GM23248 (cell line): Measurements from ENCODE around the gene URM1. TPM values are rescaled to one million over a fixed set of nuclear protein-coding genes. Genes with fewer than 3 reads are reported as not detected.

Experiments used
- DNase-seq: peaks from one replicate; pipeline ENCODE4 v3.0.0-alpha.2; 2015
- H2AFZ ChIP-seq: fragments of 200-600 bp; sonication (generic); 2 replicates; pipeline ENCODE4 v1.6.1; 2016; ENCODE audit warnings: antibody characterized with exemption
- H3F3A ChIP-seq: fragments of 200-600 bp; sonication (generic); 2 replicates; pipeline ENCODE4 v1.6.1; 2016; ENCODE audit warnings: mild to moderate bottlenecking, antibody characterized with exemption, mixed run types; ENCODE audit not compliant: insufficient read depth
- H3K27ac ChIP-seq: fragments of 200-600 bp; sonication (generic); 2 replicates; pipeline ENCODE4 v1.5.1; 2016; ENCODE audit warnings: mild to moderate bottlenecking
- H3K27me3 ChIP-seq: fragments of 200-600 bp; sonication (generic); replicated peaks from 2 replicates; pipeline ENCODE4 v1.6.1; 2016; ENCODE audit warnings: mild to moderate bottlenecking; ENCODE audit not compliant: insufficient read depth
- H3K36me3 ChIP-seq: fragments of 200-600 bp; sonication (generic); 2 replicates; pipeline ENCODE4 v1.6.1; 2016; ENCODE audit warnings: low read depth, mild to moderate bottlenecking
- H3K4me1 ChIP-seq: fragments of 200-600 bp; sonication (generic); 2 replicates; pipeline ENCODE4 v1.6.1; 2016; ENCODE audit warnings: mild to moderate bottlenecking; ENCODE audit not compliant: insufficient read depth
- H3K4me2 ChIP-seq: fragments of 200-600 bp; sonication (generic); one replicate; pipeline ENCODE4 v1.6.1; 2016; ENCODE audit warnings: mild to moderate bottlenecking; ENCODE audit not compliant: unreplicated experiment
- H3K4me3 ChIP-seq: fragments of 200-600 bp; sonication (generic); 2 replicates; pipeline ENCODE4 v1.5.1; 2016; ENCODE audit warnings: mild to moderate bottlenecking
- H3K79me2 ChIP-seq: fragments of 200-600 bp; sonication (generic); 2 replicates; pipeline ENCODE4 v1.6.1; 2016; ENCODE audit warnings: mild to moderate bottlenecking; ENCODE audit not compliant: insufficient read depth
- H3K9ac ChIP-seq: fragments of 200-600 bp; sonication (generic); 2 replicates; pipeline ENCODE4 v1.6.1; 2016; ENCODE audit warnings: mild to moderate bottlenecking
- H3K9me2 ChIP-seq: fragments of 200-600 bp; sonication (generic); 2 replicates; pipeline ENCODE4 v1.6.1; 2016; ENCODE audit warnings: mixed run types, mild to moderate bottlenecking, moderate library complexity; ENCODE audit not compliant: insufficient read depth
- H3K9me3 ChIP-seq: fragments of 200-600 bp; sonication (generic); one replicate; pipeline ENCODE4 v1.6.1; 2017; ENCODE audit warnings: low read depth
- H4K20me1 ChIP-seq: fragments of 200-600 bp; sonication (generic); 2 replicates; pipeline ENCODE4 v1.6.0; 2016; ENCODE audit not compliant: insufficient read depth
- EZH2 ChIP-seq: fragments of 200-600 bp; sonication (generic); IDR thresholded peaks from 2 replicates; pipeline ENCODE4 v1.6.1; 2018; ENCODE audit warnings: antibody characterized with exemption, mild to moderate bottlenecking; ENCODE audit not compliant: insufficient read depth, poor library complexity, severe bottlenecking
- EZH2phosphoT487 ChIP-seq: fragments of 200-600 bp; sonication (generic); IDR thresholded peaks from 2 replicates; pipeline ENCODE4 v1.6.1; 2018; ENCODE audit warnings: antibody characterized with exemption, moderate library complexity, mild to moderate bottlenecking, low read depth; ENCODE audit not compliant: insufficient read depth
- WGBS, 2 experiments: methylation state at CpG; one replicate each; pipeline ENCODE4 v1.1.6; 2015 to 2017; ENCODE audit warnings: low lambda C conversion rate in 2 of 2, low coverage in 1 of 2; ENCODE audit errors: missing lambda C conversion rate in 2 of 2; 5-methylcytosine and 5-hydroxymethylcytosine counted together
- in situ Hi-C: fragments of 300-500 bp; cut with MboI; formaldehyde crosslinking; loops from 2 replicates; pipeline ENCODE4 v1.15.0; 2020
- polyA plus RNA-seq: library from polyadenylated mRNA; unstranded; fragments of >200 nt; fragmentation: Nextera tagmentation; extraction: Ambion mirVana; gene quantifications from 2 replicates; pipeline ENCODE4 v1.2.1, GENCODE V29; 2016
- total RNA-seq: library from RNA; depleted of rRNA; stranded (reverse); fragments of >200 nt; shearing (Covaris generic); gene quantifications from 2 replicates; pipeline ENCODE4 v1.2.3, GENCODE V29; 2014

The URM1 gene
- total and polyA plus RNA-seq, 2 experiments from 2014 or later = 59.2 to 64.4 TPM

- H3K4me1 ChIP-seq = no peaks in the 10 kb centered on the region
- TF ChIP-seq EZH2phosphoT487 = no peak
- TF ChIP-seq EZH2 = no peak
- H3K9me2 ChIP-seq = no peaks in the 10 kb centered on the region
- no peak overlapping the region for H2AFZ ChIP-seq
- WGBS, 2 experiments = 55% methylated on average over 9 of the region's 9 CpGs
- no peaks in the 10 kb centered on the region for H3F3A ChIP-seq
- in situ Hi-C loops = no loop called here
- H4K20me1 ChIP-seq = no peaks in the 10 kb centered on the region
- H3K36me3 ChIP-seq = no peaks in the 10 kb centered on the region
- H3K27me3 ChIP-seq = 0 out of 2 replicates have a peak, but pooled peaks cover 6% of the 10 kb centered on the region
- no peaks in the 10 kb centered on the region for H3K9me3 ChIP-seq
- H3K4me3 ChIP-seq = no peak overlapping the region
- H3K4me2 ChIP-seq = no peak overlapping the region
- H3K79me2 ChIP-seq = no peaks in the 10 kb centered on the region
- DNase-seq = no peak
- no peak overlapping the region for H3K27ac ChIP-seq
- H3K9ac ChIP-seq = no peak overlapping the region
Observed at GRCh38 chr9:128394379-128395168, 23.4 kb downstream of the URM1 start.

GRCh38 chr9:128396970-128397613, 25.9 kb downstream of the URM1 start:
- no peak overlapping the region for H3K27ac ChIP-seq
- TF ChIP-seq EZH2 = peak; percentile 11
- TF ChIP-seq EZH2phosphoT487 = no peak

GRCh38 chr9:128397831-128398230, 26.7 kb downstream of the URM1 start:
- Histone ChIP-seq H3K36me3 (no peaks in the 10 kb centered on the region), H4K20me1 (no peaks in the 10 kb centered on the region), H3K9me2 (no peaks in the 10 kb centered on the region), H3K4me1 (no peaks in the 10 kb centered on the region), H3K9ac (no peak overlapping the region), H3K27me3 (0 out of 2 replicates have a peak, but pooled peaks cover 6% of the 10 kb centered on the region), H3K9me3 (no peaks in the 10 kb centered on the region), H3K27ac (no peak overlapping the region), H3K79me2 (no peaks in the 10 kb centered on the region), H2AFZ (no peak overlapping the region), H3K4me3 (no peak overlapping the region), H3K4me2 (no peak overlapping the region), H3F3A (no peaks in the 10 kb centered on the region)
- in situ Hi-C loops = no loop called here
- DNase-seq = peak; percentile 13
- 62 to 65% methylated on average over 7 of the region's 7 CpGs for WGBS, 2 experiments
- TF ChIP-seq EZH2 = peak; percentile 12
- no peak for TF ChIP-seq EZH2phosphoT487

More at GRCh38 chr9:128396970-128397613, 25.9 kb downstream of the URM1 start:
- no peaks in the 10 kb centered on the region for H3K9me3 ChIP-seq
- peak; percentile 34 for DNase-seq
- no peaks in the 10 kb centered on the region for H3K4me1 ChIP-seq
- no peak overlapping the region for H3K4me2 ChIP-seq
- no peaks in the 10 kb centered on the region for H3F3A ChIP-seq
- 10% methylated on average over 19 of the region's 19 CpGs for WGBS, 2 experiments
- no peak overlapping the region for H3K9ac ChIP-seq
- no peaks in the 10 kb centered on the region for H3K36me3 ChIP-seq
- in situ Hi-C loops = no loop called here
- 0 out of 2 replicates have a peak, but pooled peaks cover 6% of the 10 kb centered on the region for H3K27me3 ChIP-seq
- H3K9me2 ChIP-seq = no peaks in the 10 kb centered on the region
- H3K79me2 ChIP-seq = no peaks in the 10 kb centered on the region
- H2AFZ ChIP-seq = no peak overlapping the region
- H4K20me1 ChIP-seq = no peaks in the 10 kb centered on the region
- H3K4me3 ChIP-seq = no peak overlapping the region

DNA sequence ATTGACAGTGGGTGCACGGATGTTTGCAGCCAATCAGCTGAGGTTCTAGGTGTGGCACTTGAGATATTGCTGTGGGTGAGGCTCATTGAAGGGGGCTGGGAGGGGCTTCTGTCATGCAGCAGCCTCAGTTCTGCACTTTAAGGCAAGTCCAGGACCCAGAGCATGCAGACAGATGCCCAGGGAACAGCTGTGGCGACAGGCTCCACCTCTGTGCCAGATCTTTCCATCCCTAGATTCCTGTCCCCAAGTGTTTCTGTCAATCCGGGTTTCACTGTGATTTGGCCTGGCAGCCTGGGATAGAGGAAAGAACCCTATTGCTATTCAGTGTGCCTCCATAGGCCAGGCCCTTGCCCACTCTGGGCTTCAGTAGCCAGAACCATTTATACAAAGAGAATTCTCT, 28.7 kb downstream of the URM1 start:
- Histone ChIP-seq H4K20me1 (no peaks in the 10 kb centered on the region), H3K27me3 (0 out of 2 replicates have a peak, but pooled peaks cover 6% of the 10 kb centered on the region), H3K27ac (no peak overlapping the region), H2AFZ (no peak overlapping the region), H3F3A (no peaks in the 10 kb centered on the region), H3K4me1 (no peaks in the 10 kb centered on the region), H3K9ac (no peak overlapping the region), H3K9me3 (no peaks in the 10 kb centered on the region), H3K4me2 (no peak overlapping the region), H3K36me3 (no peaks in the 10 kb centered on the region), H3K79me2 (no peaks in the 10 kb centered on the region), H3K9me2 (no peaks in the 10 kb centered on the region), H3K4me3 (no peak overlapping the region)
- no peak for DNase-seq
- in situ Hi-C loops = no loop called here
- TF ChIP-seq EZH2 (no peak), EZH2phosphoT487 (no peak)
- WGBS, 2 experiments = 67 to 72% methylated on average over 3 of the region's 3 CpGs
